ENCODE data around the gene FOXP1. TPM values are rescaled to one million over a fixed set of nuclear protein-coding genes. Genes with fewer than 3 reads are reported as not detected.

FOXP1 gene
- total RNA-seq, 1 donor from 2014 or later = 128 TPM

- intact Hi-C loops (cut with DNase I) = no loop called here
- Histone ChIP-seq H3K4me3 (no peak overlapping the region), H3K4me1 (peaks cover 21% of the 10 kb centered on the region), H3K27me3 (no peaks in the 10 kb centered on the region), H3K27ac (peak overlapping the region; percentile 28), H3K9me3 (no peaks in the 10 kb centered on the region), H3K36me3 (no peaks in the 10 kb centered on the region)
- no peak for TF ChIP-seq POLR2A (IDR thresholded peaks at IDR 0.05)
- TF ChIP-seq, protein P1, sequence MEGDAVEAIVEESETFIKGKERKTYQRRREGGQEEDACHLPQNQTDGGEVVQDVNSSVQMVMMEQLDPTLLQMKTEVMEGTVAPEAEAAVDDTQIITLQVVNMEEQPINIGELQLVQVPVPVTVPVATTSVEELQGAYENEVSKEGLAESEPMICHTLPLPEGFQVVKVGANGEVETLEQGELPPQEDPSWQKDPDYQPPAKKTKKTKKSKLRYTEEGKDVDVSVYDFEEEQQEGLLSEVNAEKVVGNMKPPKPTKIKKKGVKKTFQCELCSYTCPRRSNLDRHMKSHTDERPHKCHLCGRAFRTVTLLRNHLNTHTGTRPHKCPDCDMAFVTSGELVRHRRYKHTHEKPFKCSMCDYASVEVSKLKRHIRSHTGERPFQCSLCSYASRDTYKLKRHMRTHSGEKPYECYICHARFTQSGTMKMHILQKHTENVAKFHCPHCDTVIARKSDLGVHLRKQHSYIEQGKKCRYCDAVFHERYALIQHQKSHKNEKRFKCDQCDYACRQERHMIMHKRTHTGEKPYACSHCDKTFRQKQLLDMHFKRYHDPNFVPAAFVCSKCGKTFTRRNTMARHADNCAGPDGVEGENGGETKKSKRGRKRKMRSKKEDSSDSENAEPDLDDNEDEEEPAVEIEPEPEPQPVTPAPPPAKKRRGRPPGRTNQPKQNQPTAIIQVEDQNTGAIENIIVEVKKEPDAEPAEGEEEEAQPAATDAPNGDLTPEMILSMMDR (IDR thresholded peaks at IDR 0.05) = no peak
- TF ChIP-seq POLR2AphosphoS5 (IDR thresholded peaks at IDR 0.05; ENCODE audit: insufficient read depth in 1 of 2, low read depth in 1 of 2) = no peak
- DNase-seq (ENCODE audit: extremely low spot score in 2 of 2) = no peak
Measured at GRCh38 chr3:71577011-71577410, 6.5 kb downstream of the FOXP1 start.

DNA sequence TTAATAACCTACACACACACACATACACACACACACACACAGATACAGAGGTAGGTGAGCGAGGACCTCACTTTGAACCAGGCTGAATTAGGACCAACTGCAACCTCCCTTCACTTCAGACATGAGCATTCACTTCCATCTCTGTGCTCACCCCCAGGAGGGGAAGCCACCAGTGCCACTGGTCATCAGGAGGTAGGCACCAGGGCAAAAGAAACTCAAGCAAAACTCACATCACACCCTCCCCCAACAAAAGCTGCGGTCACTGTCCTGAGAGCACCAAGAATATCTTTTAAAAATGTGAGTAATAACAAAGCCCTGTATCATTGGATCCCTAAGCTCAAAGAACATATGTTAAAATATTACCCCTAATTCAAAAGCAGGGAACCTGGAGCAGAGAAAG, 8.1 kb downstream of the FOXP1 start:
- Histone ChIP-seq H3K4me1 (peaks cover 21% of the 10 kb centered on the region), H3K27ac (no peak overlapping the region), H3K27me3 (no peaks in the 10 kb centered on the region), H3K9me3 (no peaks in the 10 kb centered on the region), H3K4me3 (no peak overlapping the region), H3K36me3 (no peaks in the 10 kb centered on the region)
- intact Hi-C loops (cut with DNase I) = no loop called here
- no peak for DNase-seq (ENCODE audit: extremely low spot score in 2 of 2)
- no peak for TF ChIP-seq POLR2A (IDR thresholded peaks at IDR 0.05)
- TF ChIP-seq, protein P1 (IDR thresholded peaks at IDR 0.05) = no peak
- no peak for TF ChIP-seq POLR2AphosphoS5 (IDR thresholded peaks at IDR 0.05; ENCODE audit: insufficient read depth in 1 of 2, low read depth in 1 of 2)

GRCh38 chr3:71573181-71573580, 10.3 kb downstream of the FOXP1 start:
- no peak for DNase-seq (ENCODE audit: extremely low spot score in 2 of 2)
- Histone ChIP-seq H3K27me3 (no peaks in the 10 kb centered on the region), H3K4me1 (peaks cover 14% of the 10 kb centered on the region), H3K9me3 (no peaks in the 10 kb centered on the region), H3K4me3 (no peak overlapping the region), H3K36me3 (no peaks in the 10 kb centered on the region), H3K27ac (no peak overlapping the region)
- TF ChIP-seq POLR2A (IDR thresholded peaks at IDR 0.05) = no peak
- TF ChIP-seq POLR2AphosphoS5 (IDR thresholded peaks at IDR 0.05; ENCODE audit: insufficient read depth in 1 of 2, low read depth in 1 of 2) = no peak
- TF ChIP-seq, protein P1 (IDR thresholded peaks at IDR 0.05) = no peak
- intact Hi-C loops (cut with DNase I) = no loop called here

DNA sequence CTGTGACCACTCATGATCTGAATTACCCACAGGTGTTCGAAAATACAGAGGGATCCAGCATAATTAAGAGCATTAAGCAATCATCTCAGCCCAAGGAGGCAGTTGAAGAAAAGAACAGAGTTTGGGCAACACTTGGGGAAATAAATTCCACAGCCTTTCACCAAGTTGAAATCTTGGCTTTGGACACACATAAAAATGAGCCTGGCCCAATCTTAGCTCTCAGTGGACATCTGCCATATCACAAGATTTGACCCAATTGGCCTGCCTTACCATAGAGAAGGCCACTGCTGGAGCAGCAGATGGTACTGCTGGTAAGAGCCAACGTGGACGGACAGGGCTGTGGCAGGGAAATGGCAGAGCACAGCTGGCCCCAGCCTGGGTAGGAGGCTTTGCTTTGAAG, 13.0 kb downstream of the FOXP1 start:
- Histone ChIP-seq H3K27ac (no peak overlapping the region), H3K36me3 (no peaks in the 10 kb centered on the region), H3K4me1 (peaks cover 8% of the 10 kb centered on the region), H3K4me3 (no peak overlapping the region), H3K27me3 (no peaks in the 10 kb centered on the region), H3K9me3 (no peaks in the 10 kb centered on the region)
- intact Hi-C loops (cut with DNase I) = no loop called here
- TF ChIP-seq POLR2A (IDR thresholded peaks at IDR 0.05) (no peak), POLR2AphosphoS5 (IDR thresholded peaks at IDR 0.05; ENCODE audit: insufficient read depth in 1 of 2, low read depth in 1 of 2) (no peak)
- TF ChIP-seq, protein P1 (IDR thresholded peaks at IDR 0.05) = no peak
- no peak for DNase-seq (ENCODE audit: extremely low spot score in 2 of 2)

GRCh38 chr3:71568207-71568606, 15.3 kb downstream of the FOXP1 start:
- DNase-seq (ENCODE audit: extremely low spot score in 2 of 2) = no peak
- H3K27me3 ChIP-seq = no peaks in the 10 kb centered on the region
- no peaks in the 10 kb centered on the region for H3K9me3 ChIP-seq
- intact Hi-C loops (cut with DNase I) = no loop called here
- no peaks in the 10 kb centered on the region for H3K4me1 ChIP-seq
- H3K4me3 ChIP-seq = no peak overlapping the region
- H3K36me3 ChIP-seq = no peaks in the 10 kb centered on the region
- TF ChIP-seq POLR2A (IDR thresholded peaks at IDR 0.05) = no peak
- TF ChIP-seq, protein P1 (IDR thresholded peaks at IDR 0.05) = no peak
- no peak for TF ChIP-seq POLR2AphosphoS5 (IDR thresholded peaks at IDR 0.05; ENCODE audit: insufficient read depth in 1 of 2, low read depth in 1 of 2)
- H3K27ac ChIP-seq = no peak overlapping the region
